ENCODE results near the gene SIT1.
A peak's percentile ranks its signal among the peaks of the same experiment; 100 is the strongest.
"Not testable (repeated sequence)": the region's sequence is repeated elsewhere in the genome, so short reads cannot be mapped to it uniquely, and the experiment has no call there.

The SIT1 gene

GRCh38 chr9:35637427-35637955 is 13.2 kb downstream of the SIT1 start:
- not testable (repeated sequence) for DNase-seq (ENCODE audit: low read depth in 2 of 2)

DNA sequence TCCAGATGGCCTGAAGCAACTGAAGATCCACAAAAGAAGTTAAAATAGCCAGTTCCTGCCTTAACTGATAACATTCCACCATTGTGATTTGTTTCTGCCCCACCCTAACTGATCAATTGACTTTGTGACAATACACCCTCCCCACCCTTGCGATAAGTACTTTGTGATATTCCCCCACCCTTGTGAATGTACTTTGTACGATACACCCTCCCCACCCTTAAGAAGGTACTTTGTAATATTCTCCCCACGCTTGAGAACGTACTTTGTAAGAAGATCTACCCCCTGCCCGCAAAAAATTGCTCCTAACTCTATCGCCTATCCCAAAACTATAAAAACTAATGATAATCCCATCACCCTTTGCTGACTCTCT is 13.9 kb downstream of the SIT1 start:
- DNase-seq (ENCODE audit: low read depth in 2 of 2) = not testable (repeated sequence)

- DNase-seq (ENCODE audit: low read depth in 2 of 2) = no peak
These were observed 14.4 kb downstream of the SIT1 start for GRCh38 chr9:35636135-35636876.

DNA sequence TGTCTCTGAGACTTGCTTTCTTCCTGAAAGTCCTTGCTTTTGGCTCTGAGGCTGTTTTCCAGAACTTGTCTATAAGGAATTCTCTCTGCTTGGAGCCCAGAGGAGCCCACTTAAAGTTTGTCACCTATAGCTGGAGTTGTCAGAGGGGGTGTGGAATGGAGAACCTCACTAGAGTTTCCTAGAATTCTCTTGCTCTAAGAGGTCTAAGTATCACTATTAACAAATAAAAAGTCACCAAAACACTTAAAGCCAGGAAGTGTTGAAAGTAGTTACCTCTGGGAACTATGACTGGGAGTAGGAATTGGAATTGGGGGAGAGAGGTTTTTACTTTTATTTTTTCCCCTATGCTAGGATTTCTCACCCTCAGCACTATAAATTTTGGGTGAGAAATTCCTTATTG is 15.0 kb downstream of the SIT1 start:
- DNase-seq (ENCODE audit: low read depth in 2 of 2) = no peak

- DNase-seq (ENCODE audit: low read depth in 2 of 2) = no peak
These were observed 21.1 kb downstream of the SIT1 start for GRCh38 chr9:35629597-35629996.

- no peak for DNase-seq (ENCODE audit: low read depth in 2 of 2)
These were observed 22.2 kb downstream of the SIT1 start for GRCh38 chr9:35628389-35628991.

DNA sequence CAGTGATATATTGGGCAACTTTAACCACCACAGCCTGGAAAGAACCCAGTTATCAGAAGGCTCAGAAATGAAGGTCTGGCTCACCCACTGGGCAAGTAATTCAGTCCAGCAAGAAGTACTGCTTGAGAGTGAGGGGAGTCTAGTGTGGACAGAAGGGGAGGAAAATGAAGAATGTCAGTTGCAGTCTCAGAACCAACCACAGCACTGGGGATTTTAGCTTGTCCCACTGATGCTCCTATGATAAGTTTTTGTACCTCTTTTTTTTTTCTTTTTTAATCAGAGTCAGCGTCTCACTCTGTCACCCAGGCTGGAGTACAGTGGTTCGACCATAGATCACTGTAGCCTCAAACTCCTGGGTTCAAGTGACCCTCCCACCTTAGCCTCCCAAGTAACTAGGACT is 23.2 kb downstream of the SIT1 start:
- no peak for DNase-seq (ENCODE audit: low read depth in 2 of 2)

DNA sequence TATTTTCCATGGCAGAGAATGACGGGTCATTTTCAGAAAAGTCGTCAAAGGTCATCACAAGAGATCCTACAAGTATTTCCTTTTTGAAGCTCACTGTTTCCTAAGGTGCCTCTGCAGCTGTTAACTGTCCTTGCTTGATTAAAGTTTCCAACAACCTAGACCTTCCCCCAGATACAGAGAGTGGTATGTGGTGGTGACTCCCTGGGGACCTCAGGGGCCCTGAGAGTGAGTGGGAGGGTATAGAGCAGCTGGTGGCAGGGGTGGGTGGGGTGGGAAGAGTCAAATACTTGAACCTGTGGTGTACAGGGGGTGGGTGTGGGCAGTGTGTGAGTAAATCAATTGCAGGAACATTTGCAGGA is 31.0 kb downstream of the SIT1 start:
- DNase-seq (ENCODE audit: low read depth in 2 of 2) = no peak

DNA sequence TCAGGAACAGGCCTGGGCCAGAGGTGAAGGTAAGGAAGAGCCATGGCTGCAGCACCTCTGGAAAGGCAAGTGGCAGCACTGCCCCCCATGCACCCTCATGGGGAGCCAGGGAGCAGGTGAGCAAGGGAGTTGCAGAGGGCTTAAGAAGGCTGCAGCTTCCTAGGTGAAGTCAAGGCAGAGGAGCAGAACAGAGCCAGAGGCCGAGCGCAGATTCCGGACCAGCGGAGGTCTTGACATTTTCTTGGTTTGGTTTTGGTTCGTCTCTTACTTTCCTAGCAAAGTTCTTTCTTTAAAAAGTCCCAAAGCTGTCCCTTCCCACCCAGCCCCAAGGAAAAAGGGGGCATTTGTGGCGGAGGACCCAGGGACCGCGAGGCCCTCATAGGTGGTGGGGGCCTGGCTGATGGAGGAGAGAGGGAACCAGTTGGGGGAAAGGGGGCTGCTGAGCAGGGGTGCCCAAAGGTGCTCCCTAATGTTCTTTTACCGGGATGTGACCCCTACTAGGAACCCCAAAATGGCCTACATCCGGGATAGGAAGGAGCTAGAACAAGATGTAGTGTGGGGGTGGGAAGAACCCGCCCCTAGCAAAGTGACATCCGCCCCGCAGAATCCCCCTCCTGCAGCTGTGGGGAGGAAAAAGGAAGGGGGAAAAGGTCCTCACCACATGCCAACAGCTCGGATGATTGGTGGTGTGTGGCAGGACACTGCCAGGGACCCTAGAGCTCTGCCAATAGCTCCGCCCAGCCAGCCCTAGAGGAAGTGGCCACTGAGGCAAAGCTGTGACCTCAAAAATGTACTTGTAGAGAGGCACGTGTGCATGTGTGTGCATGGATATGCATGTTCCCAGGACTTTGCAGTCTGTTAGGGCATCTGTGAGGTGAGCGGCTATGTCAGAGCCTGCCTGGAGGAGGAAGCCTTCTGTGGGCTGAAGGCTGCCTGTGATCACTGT is 31.6 kb downstream of the SIT1 start:
- peak; percentile 31 to 48 for DNase-seq (ENCODE audit: low read depth in 2 of 2)

- no peak for DNase-seq (ENCODE audit: low read depth in 2 of 2)
These were observed 32.4 kb downstream of the SIT1 start, which contains the start of gene CD72 for GRCh38 chr9:35618325-35618727. Gene CD72 (minus strand): TSS chr9:35618413. CDS start chr9:35618303, 110 bp downstream.

GRCh38 chr9:35617548-35617947 is 33.2 kb downstream of the SIT1 start:
- no peak for DNase-seq (ENCODE audit: low read depth in 2 of 2)

DNA sequence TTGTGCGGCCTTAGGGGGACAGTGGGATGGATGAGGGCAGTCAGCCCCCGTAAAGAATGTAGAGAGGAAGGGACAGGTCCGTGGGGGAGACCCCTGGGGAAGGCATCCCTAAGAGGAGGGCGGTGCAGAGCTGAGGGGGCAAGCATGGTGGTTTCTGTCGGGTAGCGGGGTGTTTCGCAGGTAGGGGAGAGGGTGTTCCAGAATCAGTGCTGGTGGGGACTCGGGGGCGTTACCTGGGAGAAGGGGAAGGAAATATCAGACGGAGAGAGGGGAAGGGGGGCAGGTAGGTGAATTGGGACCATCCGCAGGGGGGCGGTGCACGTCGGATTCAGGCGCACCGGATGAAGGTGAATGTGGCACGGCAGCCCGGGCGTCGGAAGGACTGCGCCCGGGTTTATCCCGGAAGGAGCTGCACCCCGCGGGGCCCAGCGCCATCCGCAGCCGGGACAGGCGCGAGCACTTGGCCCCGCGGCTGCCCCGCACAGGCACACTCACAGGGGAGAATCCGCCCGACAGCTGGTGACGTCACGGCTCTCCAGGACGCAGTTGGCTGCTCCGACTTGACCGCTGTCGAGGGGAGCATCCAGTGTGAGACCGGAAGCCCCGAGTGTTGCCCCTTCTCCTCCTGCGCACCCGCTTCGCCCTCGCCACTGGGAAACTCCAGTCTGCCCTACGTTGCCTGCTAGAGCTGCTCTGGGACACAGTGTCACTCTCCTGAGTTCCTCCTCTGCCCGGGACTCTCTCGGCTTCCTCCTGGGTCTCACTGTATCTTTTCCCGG is 33.9 kb downstream of the SIT1 start:
- DNase-seq (ENCODE audit: low read depth in 2 of 2) = peak; percentile 70

GRCh38 chr9:35615981-35616680 is 34.6 kb downstream of the SIT1 start:
- DNase-seq (ENCODE audit: low read depth in 2 of 2) = no peak

DNA sequence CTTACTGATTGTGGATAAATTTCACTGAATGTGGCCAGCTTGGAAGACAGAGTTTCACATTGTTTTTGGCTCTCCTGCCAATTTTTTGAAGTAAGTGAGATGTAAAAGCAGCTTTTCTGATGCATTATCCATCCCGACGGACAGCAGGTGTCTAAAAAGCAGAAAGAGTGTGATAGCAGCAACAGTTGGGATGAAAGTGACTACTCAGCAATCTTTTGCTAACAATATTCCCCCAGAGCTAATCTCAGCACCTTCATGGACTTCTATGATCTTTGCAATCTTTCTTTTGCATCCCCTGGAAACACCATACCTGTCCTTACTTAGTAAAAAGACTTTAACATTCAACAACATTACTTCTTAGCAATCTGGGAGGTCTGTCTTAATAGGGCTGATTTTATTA is 37.9 kb downstream of the SIT1 start:
- DNase-seq (ENCODE audit: low read depth in 2 of 2) = no peak

- not testable (repeated sequence) for DNase-seq (ENCODE audit: low read depth in 2 of 2)
These were observed 38.7 kb downstream of the SIT1 start for GRCh38 chr9:35612066-35612465.

- DNase-seq (ENCODE audit: low read depth in 2 of 2) = peak in 1 of 2 donors; percentile 18
These were observed 39.4 kb downstream of the SIT1 start for GRCh38 chr9:35611230-35611797.

DNA sequence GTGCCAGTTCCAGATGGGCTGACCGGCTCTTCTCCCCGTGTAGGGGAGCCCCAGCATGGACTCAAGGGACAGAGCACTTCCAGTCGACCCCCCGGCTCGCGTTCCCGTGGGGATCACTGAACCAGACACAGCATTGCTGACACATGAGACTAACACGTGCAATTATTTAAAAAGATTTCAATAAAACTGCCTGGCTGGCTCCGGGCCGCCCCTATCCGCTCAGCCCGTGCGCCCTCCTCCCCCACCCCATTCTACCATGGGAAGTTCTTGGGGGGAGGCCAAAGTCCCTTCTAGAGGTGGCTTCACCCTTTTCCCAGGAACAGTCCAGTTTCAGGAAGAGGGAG is 40.9 kb downstream of the SIT1 start:
- DNase-seq (ENCODE audit: low read depth in 2 of 2) = no peak

DNA sequence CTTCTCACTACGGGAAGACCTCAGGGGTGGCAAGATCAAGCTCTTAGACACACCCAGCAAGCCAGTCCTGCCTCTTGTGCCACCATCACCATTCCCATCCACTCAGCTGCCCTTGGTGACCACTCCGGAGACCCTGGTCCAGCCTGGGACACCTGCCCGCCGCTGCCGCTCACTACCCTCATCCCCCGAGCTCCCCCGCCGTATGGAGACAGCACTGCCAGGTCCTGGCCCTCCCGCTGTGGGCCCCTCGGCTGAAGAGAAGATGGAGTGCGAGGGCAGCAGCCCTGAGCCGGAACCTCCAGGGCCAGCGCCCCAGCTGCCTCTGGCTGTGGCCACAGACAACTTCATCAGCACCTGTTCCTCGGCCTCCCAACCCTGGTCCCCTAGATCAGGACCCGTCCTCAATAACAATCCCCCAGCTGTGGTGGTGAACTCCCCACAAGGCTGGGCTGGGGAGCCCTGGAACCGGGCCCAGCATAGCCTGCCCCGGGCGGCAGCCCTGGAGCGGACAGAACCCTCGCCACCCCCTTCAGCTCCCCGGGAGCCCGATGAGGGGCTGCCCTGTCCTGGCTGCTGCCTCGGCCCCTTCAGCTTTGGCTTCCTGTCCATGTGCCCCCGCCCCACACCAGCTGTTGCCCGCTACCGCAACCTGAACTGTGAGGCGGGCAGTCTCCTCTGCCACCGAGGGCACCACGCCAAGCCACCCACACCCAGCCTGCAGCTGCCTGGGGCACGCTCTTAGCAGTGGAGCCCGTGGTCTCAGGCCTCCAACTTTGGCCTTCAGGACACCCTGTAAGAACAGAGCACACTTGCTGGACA is 41.5 kb downstream of the SIT1 start:
- DNase-seq (ENCODE audit: low read depth in 2 of 2) = no peak

DNA sequence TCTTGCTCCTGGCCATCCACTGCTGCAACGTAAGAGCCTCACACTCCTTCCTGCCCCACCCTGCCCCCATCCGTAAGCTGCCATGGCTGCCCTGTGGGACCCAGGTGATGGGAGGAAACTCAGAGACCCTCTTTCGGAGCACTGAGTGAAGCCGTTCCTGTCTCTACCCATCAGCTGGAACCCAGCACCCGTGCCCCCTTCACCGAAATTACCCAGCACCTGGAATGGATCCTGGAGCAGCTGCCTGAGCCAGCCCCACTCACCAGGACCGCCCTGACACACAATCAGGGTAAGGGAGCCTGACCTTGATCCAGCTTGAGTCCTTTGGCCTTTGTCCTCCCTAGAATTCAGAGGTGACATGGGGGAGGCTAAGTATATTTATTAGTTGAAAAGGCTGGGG is 42.5 kb downstream of the SIT1 start:
- no peak for DNase-seq (ENCODE audit: low read depth in 2 of 2)

- no peak for DNase-seq (ENCODE audit: low read depth in 2 of 2)
These were observed 44.0 kb downstream of the SIT1 start for GRCh38 chr9:35606726-35607125.
